ENCODE results near the gene CYP2C18. TPM values are rescaled to one million over a fixed set of nuclear protein-coding genes. Genes with fewer than 3 reads are reported as not detected.

The CYP2C18 gene
- total RNA-seq, 2 donors from 2014 or later, result not detected

DNA sequence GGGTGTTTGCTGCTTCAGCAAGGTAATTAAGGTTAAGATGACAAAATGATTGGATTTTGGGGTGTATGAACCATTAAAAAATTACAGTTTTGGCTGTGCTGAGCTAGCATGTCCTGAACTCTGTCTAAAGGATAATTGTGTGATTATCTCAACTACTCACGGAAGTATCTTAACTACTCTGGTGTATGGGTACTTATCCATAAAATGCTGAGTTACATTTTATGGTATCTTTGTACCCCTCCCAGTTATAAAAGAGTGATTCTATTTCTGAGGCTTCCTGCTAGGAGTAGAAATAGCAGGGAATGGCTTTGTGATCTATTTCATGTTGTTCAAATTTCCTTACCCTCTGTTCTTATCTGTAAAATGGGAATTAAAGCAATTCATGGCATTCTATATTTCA lies 22.6 kb downstream of the CYP2C18 start:
- Histone ChIP-seq H3K27ac (no peak overlapping the region), H3K4me3 (no peak overlapping the region), H3K27me3 (replicated peaks; ENCODE audit: insufficient read depth) (no peaks in the 10 kb centered on the region), H3K9me3 (no peaks in the 10 kb centered on the region), H3K36me3 (no peaks in the 10 kb centered on the region), H3K4me1 (ENCODE audit: control insufficient read depth in 1 of 2, low read depth in 2 of 2) (no peaks in the 10 kb centered on the region)
- no peak for TF ChIP-seq CTCF (IDR thresholded peaks at IDR 0.05)
- ATAC-seq (ENCODE audit: insufficient number of reproducible peaks, low FRiP score, low read depth) (no peak), DNase-seq (ENCODE audit: low spot score) (no peak)

GRCh38 chr10:94710578-94710977 lies 27.0 kb downstream of the CYP2C18 start:
- no peaks in the 10 kb centered on the region for H3K4me1 ChIP-seq (ENCODE audit: control insufficient read depth in 1 of 2, low read depth in 2 of 2)
- no peak overlapping the region for H3K4me3 ChIP-seq
- H3K27me3 ChIP-seq (replicated peaks; ENCODE audit: insufficient read depth), result no peaks in the 10 kb centered on the region
- ATAC-seq (ENCODE audit: insufficient number of reproducible peaks, low FRiP score, low read depth) (no peak), DNase-seq (ENCODE audit: low spot score) (no peak)
- no peaks in the 10 kb centered on the region for H3K36me3 ChIP-seq
- TF ChIP-seq CTCF (IDR thresholded peaks at IDR 0.05), result no peak
- H3K9me3 ChIP-seq, result no peaks in the 10 kb centered on the region
- H3K27ac ChIP-seq, result no peak overlapping the region

- DNase-seq (ENCODE audit: low spot score) (no peak), ATAC-seq (ENCODE audit: insufficient number of reproducible peaks, low FRiP score, low read depth) (no peak)
- no peaks in the 10 kb centered on the region for H3K4me1 ChIP-seq (ENCODE audit: control insufficient read depth in 1 of 2, low read depth in 2 of 2)
- no peaks in the 10 kb centered on the region for H3K36me3 ChIP-seq
- no peak overlapping the region for H3K4me3 ChIP-seq
- H3K27me3 ChIP-seq (replicated peaks; ENCODE audit: insufficient read depth), result no peaks in the 10 kb centered on the region
- H3K27ac ChIP-seq, result no peak overlapping the region
- no peak for TF ChIP-seq CTCF (IDR thresholded peaks at IDR 0.05)
- H3K9me3 ChIP-seq, result no peaks in the 10 kb centered on the region
These were observed 42.3 kb downstream of the CYP2C18 start for GRCh38 chr10:94725871-94726270.

- ATAC-seq (ENCODE audit: insufficient number of reproducible peaks, low FRiP score, low read depth) (no peak), DNase-seq (ENCODE audit: low spot score) (no peak)
- Histone ChIP-seq H3K27ac (no peak overlapping the region), H3K9me3 (no peaks in the 10 kb centered on the region), H3K4me3 (no peak overlapping the region), H3K4me1 (ENCODE audit: control insufficient read depth in 1 of 2, low read depth in 2 of 2) (no peaks in the 10 kb centered on the region), H3K27me3 (replicated peaks; ENCODE audit: insufficient read depth) (no peaks in the 10 kb centered on the region), H3K36me3 (no peaks in the 10 kb centered on the region)
- no peak for TF ChIP-seq CTCF (IDR thresholded peaks at IDR 0.05)
These were observed 51.7 kb downstream of the CYP2C18 start for GRCh38 chr10:94735197-94735596.

DNA sequence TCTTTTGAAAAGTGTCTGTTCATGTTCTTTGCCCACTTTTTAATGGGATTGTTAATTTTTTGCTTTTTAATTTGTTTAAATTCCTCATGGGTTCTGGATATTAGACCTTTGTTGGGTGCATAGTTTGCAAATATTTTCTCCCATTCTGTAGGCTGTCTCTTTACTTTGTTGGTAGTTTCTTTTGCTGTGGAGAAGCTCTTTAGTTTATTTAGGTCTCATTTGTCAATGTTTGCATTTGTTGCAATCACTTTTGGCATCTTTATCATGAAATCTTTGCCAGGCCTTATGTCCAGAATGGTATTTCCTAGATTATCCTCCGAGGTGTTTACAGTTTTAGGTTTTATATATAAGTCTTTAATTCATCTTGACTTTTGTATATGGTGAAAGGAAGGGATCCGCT lies 55.1 kb downstream of the CYP2C18 start:
- no peak overlapping the region for H3K27ac ChIP-seq
- no peak for TF ChIP-seq CTCF (IDR thresholded peaks at IDR 0.05)
- no peaks in the 10 kb centered on the region for H3K4me1 ChIP-seq (ENCODE audit: control insufficient read depth in 1 of 2, low read depth in 2 of 2)
- no peak for DNase-seq (ENCODE audit: low spot score)
- no peaks in the 10 kb centered on the region for H3K36me3 ChIP-seq
- ATAC-seq (ENCODE audit: insufficient number of reproducible peaks, low FRiP score, low read depth), result no peak
- no peak overlapping the region for H3K4me3 ChIP-seq
- H3K9me3 ChIP-seq, result no peaks in the 10 kb centered on the region
- H3K27me3 ChIP-seq (replicated peaks; ENCODE audit: insufficient read depth), result no peaks in the 10 kb centered on the region

Data from thoracic aorta (tissue), 2 donors.